C4-2B (cell line): Measurements from ENCODE around the gene PRKCA.

Experiments
- H3K27ac ChIP-seq: fragments of 450-650 bp; 2 replicates; pipeline ENCODE4 v1.5.1; 2017
- CTCF ChIP-seq: fragments of 450-650 bp; conservative IDR thresholded peaks from 2 replicates; pipeline ENCODE4 v1.5.1; 2017; ENCODE audit warnings: mild to moderate bottlenecking
- ZFX ChIP-seq: fragments of 450-650 bp; IDR thresholded peaks from 2 replicates; pipeline ENCODE4 v1.6.1; 2017

The PRKCA gene

GRCh38 chr17:66791347-66791746 is 488.9 kb downstream of the PRKCA start:
- TF ChIP-seq ZFX = no peak
- no peak for TF ChIP-seq CTCF
- H3K27ac ChIP-seq = no peak overlapping the region

GRCh38 chr17:66793814-66794213 is 491.4 kb downstream of the PRKCA start:
- TF ChIP-seq ZFX (no peak), CTCF (no peak)
- H3K27ac ChIP-seq = no peak overlapping the region

GRCh38 chr17:66795486-66795885 is 493.1 kb downstream of the PRKCA start:
- no peak overlapping the region for H3K27ac ChIP-seq
- TF ChIP-seq CTCF (no peak), ZFX (no peak)

GRCh38 chr17:66799849-66800537 is 497.6 kb downstream of the PRKCA start:
- no peak for TF ChIP-seq ZFX
- no peak for TF ChIP-seq CTCF
- H3K27ac ChIP-seq = no peak overlapping the region

GRCh38 chr17:66803474-66803951 is 501.1 kb downstream of the PRKCA start:
- TF ChIP-seq ZFX = no peak
- no peak for TF ChIP-seq CTCF
- no peak overlapping the region for H3K27ac ChIP-seq

GRCh38 chr17:66805567-66805966 is 503.2 kb downstream of the PRKCA start:
- TF ChIP-seq CTCF = no peak
- TF ChIP-seq ZFX = no peak
- H3K27ac ChIP-seq = no peak overlapping the region

GRCh38 chr17:66807182-66807581 is 504.8 kb downstream of the PRKCA start:
- no peak overlapping the region for H3K27ac ChIP-seq
- TF ChIP-seq CTCF = no peak
- TF ChIP-seq ZFX = no peak
